HG03045 (cell line): ENCODE data around the gene MSANTD2.
A peak's percentile ranks its signal among the peaks of the same experiment; 100 is the strongest.

Experiments used
- ATAC-seq: cut with Tn5 transposase; IDR thresholded peaks from one replicate; pipeline ENCODE4 v1.9.1; 2021; ENCODE audit warnings: mild to moderate bottlenecking, moderate library complexity; ENCODE audit not compliant: unreplicated experiment

Gene MSANTD2

DNA sequence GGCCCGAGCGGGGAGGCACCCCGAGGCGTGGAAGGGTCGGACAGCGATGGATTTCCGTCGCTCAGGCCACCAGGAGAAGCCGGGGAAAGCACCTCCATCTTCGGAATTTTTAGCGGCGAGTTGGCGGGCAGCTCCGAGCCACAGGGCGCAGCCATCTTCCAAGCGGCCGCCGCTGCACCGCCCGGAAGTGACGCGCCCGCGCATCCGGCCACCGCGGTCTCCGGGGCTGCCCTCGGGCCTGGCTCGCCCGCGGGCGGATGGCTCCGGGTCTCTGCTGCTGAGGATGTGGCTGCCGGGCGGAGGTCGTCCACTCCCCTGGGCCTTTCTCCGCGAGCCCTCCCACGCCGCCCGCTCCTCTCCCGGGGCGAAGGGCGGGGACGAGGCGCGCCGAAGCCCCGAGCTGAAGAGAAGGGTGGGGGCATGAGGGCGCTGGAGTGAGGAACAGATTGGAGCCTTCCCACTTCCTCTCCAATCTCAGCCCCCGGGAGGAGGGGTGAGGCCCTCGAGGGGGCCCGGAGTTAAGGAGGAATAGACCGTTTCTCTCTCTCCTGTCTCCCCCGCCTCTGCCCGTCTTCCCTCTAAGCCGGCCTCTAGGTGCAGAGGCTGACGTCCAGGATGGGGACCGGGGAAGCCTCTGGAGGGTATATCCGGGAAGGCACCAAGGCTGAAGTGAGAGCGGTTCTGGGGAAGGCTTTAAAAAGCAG lies at the start of gene MSANTD2:
TSS of gene MSANTD2 (minus strand) at position 181 of the 704 bp plus-strand sequence. CDS start at position 155, 26 bp downstream.
- peak; percentile 94 for ATAC-seq

GRCh38 chr11:124846070-124846673 lies 46.0 kb upstream of the MSANTD2 start:
- no peak for ATAC-seq

DNA sequence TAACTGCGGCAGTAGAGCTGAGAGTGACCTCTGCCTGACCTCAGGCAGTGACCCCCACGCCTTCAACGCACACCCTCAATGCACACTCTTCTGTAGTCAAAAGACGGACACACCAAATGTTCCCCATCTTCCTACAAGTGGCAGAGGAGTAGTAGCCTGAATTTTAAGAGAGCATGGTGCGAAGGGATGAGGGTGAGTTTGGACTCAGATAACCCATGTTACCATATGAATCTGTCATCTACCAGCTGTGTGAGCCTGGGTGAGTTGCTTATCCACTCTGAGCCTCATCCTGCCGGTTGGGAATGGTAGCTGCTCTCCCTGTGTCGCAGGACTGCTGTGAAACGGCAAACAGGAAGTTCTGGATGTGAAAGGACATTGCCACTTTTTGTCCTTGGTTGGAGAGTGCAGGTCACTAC lies 44.5 kb upstream of the MSANTD2 start:
- no peak for ATAC-seq

GRCh38 chr11:124843616-124843910 lies 43.4 kb upstream of the MSANTD2 start:
- ATAC-seq = no peak

GRCh38 chr11:124842305-124842704 lies 42.1 kb upstream of the MSANTD2 start:
- no peak for ATAC-seq

DNA sequence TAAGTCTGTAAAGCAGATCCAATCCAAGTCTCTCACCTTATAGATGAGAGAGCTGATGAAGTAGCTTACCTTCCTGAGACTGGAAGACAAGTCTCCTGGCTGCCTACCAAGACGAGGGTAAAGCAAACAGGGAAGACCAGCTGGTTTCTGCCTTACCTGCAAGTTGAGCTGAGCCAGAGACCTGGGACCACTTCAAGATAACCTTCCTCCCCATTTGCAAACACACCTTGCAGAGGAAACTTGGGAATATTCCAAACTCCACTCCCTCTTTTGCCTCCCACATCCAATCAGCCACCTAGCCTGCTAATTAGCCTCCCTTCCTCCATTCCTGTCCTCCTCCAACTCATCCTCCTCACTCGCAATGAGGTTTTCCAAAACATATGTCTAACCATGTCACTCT lies 41.6 kb upstream of the MSANTD2 start:
- no peak for ATAC-seq

GRCh38 chr11:124841201-124841600 lies 41.0 kb upstream of the MSANTD2 start:
- ATAC-seq = no peak

- no peak for ATAC-seq
Observed at GRCh38 chr11:124840666-124841065, 40.5 kb upstream of the MSANTD2 start.

- no peak for ATAC-seq
Observed at GRCh38 chr11:124839972-124840621, 39.9 kb upstream of the MSANTD2 start.

- ATAC-seq = no peak
Observed at GRCh38 chr11:124839128-124839971, 39.1 kb upstream of the MSANTD2 start.

- ATAC-seq = no peak
Observed at GRCh38 chr11:124838805-124839127, 38.6 kb upstream of the MSANTD2 start.

DNA sequence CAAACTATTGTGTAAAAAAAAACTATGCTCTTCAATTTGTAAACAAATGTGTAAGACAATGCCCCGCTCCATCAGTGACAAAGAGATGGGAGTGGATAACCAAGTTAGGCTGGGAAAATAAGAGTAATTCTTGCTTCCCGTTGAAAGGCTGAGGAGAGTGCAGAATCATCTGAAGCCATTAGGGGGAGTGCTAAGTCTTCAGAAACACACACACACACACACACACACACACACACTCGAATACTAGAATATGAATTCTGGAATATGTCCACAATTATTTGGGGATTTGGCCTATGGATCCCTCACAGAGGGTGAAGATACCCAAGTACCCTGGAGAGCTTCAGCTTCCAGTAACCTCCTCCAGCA lies 37.3 kb upstream of the MSANTD2 start:
- no peak for ATAC-seq

GRCh38 chr11:124835918-124836317 lies 35.7 kb upstream of the MSANTD2 start:
- no peak for ATAC-seq

DNA sequence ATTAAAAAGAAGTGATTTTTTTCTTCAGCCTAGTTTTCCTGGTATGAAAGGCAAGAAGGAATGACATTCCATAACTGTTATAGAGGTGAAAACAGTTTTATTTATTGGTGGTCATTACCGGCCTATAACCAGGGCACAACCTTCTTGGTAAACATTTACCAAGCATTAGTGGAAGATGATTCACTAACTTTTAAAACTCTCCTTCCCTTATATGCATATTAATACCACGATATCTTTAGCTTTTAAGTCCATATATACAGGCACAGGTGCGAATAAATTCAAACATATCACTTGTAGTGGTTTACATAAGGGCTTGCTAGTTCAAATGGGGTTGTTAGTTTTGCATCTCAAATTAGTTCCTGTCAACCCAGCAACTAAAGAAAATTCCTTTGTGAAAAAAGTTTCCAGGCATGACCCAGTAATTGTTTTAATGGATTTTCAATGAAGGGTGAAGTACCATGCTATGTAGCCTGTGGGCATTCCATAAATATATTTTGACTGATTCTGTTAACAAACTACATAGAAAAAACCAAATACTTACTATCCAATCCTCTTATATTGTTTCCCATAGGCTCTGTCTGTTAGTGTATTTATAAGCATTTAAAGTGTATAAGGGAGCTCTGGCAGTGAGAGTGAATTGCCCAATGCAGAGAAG lies 34.4 kb upstream of the MSANTD2 start:
- no peak for ATAC-seq

GRCh38 chr11:124832571-124832970 lies 32.4 kb upstream of the MSANTD2 start:
- ATAC-seq = no peak

GRCh38 chr11:124831897-124832296 lies 31.7 kb upstream of the MSANTD2 start:
- no peak for ATAC-seq

- no peak for ATAC-seq
Observed at GRCh38 chr11:124830749-124831148, 30.5 kb upstream of the MSANTD2 start.

- no peak for ATAC-seq
Observed at GRCh38 chr11:124829986-124830385, 29.8 kb upstream of the MSANTD2 start.

DNA sequence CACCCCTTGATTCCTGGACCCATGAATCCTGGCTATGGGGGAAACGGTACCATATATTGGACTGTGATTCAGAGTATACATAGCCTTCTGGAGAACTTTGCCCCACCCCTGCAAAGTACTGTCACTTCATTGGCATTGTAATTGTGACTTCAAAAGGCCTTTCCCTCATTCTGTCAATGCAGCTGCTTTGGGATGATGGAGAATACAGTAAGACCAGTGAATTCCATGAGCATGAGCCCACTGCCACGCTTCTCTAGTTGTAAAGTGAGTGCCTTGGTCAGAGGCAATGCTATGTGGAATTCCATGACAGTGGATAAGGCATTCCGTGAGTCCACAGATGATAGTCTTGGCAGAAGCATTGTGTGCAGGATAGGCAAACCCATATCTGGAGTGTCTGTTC lies 25.7 kb upstream of the MSANTD2 start:
- ATAC-seq = no peak

DNA sequence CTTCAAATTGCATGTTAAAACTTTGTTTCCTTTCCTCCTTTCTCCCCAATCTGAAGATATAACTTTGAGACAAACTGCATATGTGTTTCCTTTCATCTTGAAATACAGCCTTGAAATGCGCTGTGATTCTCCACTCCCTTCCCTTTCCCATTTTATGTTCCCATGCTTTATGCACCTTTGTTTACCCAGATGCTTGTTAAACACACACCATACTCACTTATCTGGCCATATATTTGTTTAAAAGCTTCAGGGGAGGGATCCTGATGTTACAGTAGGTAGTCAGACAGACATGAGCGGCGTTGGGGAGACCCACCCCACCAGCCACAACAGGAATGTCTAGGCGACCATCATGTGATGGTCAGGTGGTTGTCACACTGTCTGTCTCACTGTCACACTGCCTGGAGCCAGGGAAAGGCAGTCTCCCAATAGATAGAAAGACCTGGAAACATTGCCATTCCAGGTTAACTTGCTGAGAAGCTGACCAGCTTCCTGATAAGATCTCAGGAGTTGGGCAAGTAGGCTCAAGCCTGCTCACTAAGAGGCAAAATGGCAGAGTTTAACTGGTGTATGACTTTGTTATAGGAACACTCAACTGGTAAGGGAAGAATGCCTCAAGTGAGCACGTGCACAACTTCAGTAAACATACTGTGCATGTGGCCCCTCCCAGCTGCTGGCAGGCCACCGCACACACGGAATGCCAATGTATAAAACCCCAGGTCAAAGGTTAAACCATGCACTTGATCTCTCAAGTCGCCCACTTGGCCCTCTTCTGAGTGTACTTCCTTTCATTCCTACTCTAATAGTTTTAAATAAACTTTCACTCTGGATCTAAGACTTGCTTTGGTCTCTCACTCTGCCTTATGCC lies 23.5 kb upstream of the MSANTD2 start:
- no peak for ATAC-seq
